Type B pancreatic cell (in vitro differentiated cells): ENCODE measurements around the gene SLC5A2. TPM values are rescaled to one million over a fixed set of nuclear protein-coding genes. Genes with fewer than 3 reads are reported as not detected.

ENCODE experiments used
- DNase-seq: peaks from one replicate; pipeline ENCODE4 v3.0.0; 2021; ENCODE audit warnings: mixed read lengths; ENCODE audit not compliant: unreplicated experiment; ENCODE audit errors: extremely low spot score
- H3K27ac Mint-ChIP-seq: 2 replicates; pipeline ENCODE4 v1.8.0; 2021; ENCODE audit warnings: mild to moderate bottlenecking, mixed read lengths
- H3K27me3 Mint-ChIP-seq: 2 replicates; pipeline ENCODE4 v1.8.0; 2021; ENCODE audit warnings: mixed read lengths
- H3K36me3 Mint-ChIP-seq: 2 replicates; pipeline ENCODE4 v1.8.0; 2021; ENCODE audit warnings: mixed read lengths
- H3K4me1 Mint-ChIP-seq: one replicate; pipeline ENCODE4 v1.8.0; 2021; ENCODE audit warnings: mixed read lengths; ENCODE audit not compliant: unreplicated experiment
- H3K4me3 Mint-ChIP-seq: 2 replicates; pipeline ENCODE4 v1.8.0; 2021; ENCODE audit warnings: mild to moderate bottlenecking, mixed read lengths
- H3K9me3 Mint-ChIP-seq: 2 replicates; pipeline ENCODE4 v1.8.0; 2021; ENCODE audit warnings: mixed read lengths
- total RNA-seq: library from RNA; stranded (reverse); gene quantifications from 2 replicates; pipeline ENCODE4 v1.2.1, GENCODE V29; 2021; ENCODE audit warnings: low replicate concordance
- TF ChIP-seq, protein P1 (sequence below): fragments of 200-600 bp; sonication (generic); conservative IDR thresholded peaks from 2 replicates; pipeline ENCODE4 v1.5.0; 2021; ENCODE audit warnings: antibody characterized with exemption, mild to moderate bottlenecking

Gene SLC5A2
- total RNA-seq, 1 donor from 2014 or later: 0.41 TPM

DNA sequence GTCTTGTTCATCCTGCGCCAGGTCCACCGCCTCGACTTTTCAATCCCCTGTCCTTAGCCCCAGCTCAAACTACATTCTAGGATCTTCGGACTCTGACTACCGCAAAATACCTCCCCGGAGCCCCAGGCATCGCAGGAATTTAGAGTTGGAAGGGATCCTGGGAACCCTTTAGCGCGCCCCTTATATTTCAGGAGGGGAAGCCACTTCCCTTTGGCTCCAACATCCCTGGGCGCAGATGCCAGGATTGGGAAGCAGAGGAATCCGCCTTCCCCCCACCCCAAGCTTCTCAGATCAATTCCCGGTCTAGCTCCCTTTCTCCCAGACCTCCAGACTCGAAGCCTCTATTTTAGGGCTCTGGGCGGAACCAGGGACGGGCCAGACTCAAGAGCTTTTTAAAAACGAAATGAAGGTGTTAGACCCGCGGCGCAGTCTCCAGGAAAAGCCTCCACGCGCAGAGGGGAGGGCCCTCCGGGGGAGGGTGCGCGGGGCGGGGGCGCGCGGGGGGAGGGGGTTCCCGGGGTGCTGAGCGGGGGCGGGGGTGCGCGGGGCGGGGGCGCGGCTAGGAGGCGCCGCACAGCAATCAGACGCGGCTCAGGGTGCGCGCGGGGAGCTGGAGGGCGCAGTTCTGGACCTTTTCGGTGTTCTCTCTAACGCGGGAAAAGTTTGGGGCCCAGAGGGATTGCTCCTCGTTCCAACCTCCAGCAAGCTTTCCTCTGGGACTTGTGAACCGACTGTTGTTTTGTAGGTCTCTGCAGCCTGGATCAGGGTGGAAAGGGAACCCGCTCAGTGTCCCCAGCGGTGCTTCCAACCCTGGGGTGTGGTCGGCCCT lies 46.4 kb downstream of the SLC5A2 start:
- DNase-seq: no peak
- no peak overlapping the region for H3K27ac Mint-ChIP-seq
- H3K9me3 Mint-ChIP-seq: no peaks in the 10 kb centered on the region
- no peaks in the 10 kb centered on the region for H3K4me1 Mint-ChIP-seq
- H3K27me3 Mint-ChIP-seq: peaks cover 21% of the 10 kb centered on the region
- no peaks in the 10 kb centered on the region for H3K36me3 Mint-ChIP-seq
- H3K4me3 Mint-ChIP-seq: peak overlapping the region; percentile 72
- TF ChIP-seq, protein P1, sequence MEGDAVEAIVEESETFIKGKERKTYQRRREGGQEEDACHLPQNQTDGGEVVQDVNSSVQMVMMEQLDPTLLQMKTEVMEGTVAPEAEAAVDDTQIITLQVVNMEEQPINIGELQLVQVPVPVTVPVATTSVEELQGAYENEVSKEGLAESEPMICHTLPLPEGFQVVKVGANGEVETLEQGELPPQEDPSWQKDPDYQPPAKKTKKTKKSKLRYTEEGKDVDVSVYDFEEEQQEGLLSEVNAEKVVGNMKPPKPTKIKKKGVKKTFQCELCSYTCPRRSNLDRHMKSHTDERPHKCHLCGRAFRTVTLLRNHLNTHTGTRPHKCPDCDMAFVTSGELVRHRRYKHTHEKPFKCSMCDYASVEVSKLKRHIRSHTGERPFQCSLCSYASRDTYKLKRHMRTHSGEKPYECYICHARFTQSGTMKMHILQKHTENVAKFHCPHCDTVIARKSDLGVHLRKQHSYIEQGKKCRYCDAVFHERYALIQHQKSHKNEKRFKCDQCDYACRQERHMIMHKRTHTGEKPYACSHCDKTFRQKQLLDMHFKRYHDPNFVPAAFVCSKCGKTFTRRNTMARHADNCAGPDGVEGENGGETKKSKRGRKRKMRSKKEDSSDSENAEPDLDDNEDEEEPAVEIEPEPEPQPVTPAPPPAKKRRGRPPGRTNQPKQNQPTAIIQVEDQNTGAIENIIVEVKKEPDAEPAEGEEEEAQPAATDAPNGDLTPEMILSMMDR: no peak

DNA sequence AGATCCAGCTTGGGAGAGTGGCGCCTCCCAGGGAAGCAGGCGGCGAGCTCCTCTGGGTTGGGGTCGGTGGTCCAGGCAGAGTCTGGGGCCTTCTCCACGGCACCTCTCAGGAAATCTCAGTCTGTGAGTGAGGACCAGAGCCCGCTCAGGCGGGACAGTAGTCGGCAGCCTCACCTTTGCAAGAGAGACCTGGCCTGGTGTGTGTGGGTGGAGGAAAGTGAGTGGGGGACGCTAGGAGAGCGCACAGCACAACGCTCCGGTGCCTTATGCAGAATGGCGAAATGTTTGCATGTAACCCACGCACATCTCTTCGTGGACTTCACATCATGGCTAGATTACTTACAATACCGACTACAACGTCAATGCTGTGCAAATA lies 47.0 kb downstream of the SLC5A2 start:
- no peaks in the 10 kb centered on the region for H3K4me1 Mint-ChIP-seq
- DNase-seq: no peak
- no peaks in the 10 kb centered on the region for H3K9me3 Mint-ChIP-seq
- TF ChIP-seq, protein P1: no peak
- H3K27ac Mint-ChIP-seq: no peak overlapping the region
- peak overlapping the region; percentile 55 for H3K4me3 Mint-ChIP-seq
- H3K36me3 Mint-ChIP-seq: no peaks in the 10 kb centered on the region
- H3K27me3 Mint-ChIP-seq: peaks cover 16% of the 10 kb centered on the region

DNA sequence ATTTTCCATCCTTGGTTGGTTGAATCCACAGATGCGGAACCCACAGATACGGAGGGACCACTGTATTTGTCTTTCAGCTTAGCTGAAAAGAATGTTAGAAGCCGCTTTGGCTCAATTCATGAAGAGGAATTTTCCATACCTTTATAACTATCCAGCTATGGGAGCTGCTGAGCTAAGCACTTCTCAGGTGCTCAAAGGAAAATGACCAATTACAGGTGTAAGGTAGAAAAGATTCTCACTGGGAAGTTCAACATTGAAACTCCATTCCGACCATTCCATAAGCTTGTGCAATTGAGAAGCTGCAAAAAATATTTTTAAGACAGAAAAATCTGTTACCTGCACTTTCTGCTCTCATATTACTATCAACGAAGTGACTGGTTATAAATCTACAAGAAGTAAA lies 47.5 kb downstream of the SLC5A2 start:
- Mint-ChIP-seq H3K27ac (no peak overlapping the region), H3K27me3 (peaks cover 13% of the 10 kb centered on the region), H3K36me3 (no peaks in the 10 kb centered on the region), H3K4me3 (no peak overlapping the region), H3K4me1 (no peaks in the 10 kb centered on the region), H3K9me3 (no peaks in the 10 kb centered on the region)
- TF ChIP-seq, protein P1: no peak
- DNase-seq: no peak

DNA sequence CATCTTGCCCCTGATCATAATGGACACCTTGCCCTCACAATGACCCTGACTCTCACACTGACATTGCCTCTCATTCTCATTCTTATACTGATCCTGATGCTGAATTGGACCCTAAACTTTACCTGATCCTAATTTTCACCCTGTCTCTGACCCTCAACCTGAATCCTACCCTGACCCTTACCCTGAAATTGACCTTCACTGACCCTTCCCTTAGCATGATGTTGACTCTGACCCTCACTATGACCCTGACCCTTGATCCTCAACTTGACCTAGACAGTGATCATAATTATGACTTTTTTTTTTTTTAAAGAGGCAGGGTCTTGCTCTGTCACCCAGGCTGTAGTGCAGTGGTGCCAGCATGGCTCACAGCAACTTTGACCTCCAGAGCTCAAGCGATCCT lies 48.2 kb downstream of the SLC5A2 start:
- no peaks in the 10 kb centered on the region for H3K36me3 Mint-ChIP-seq
- no peaks in the 10 kb centered on the region for H3K4me1 Mint-ChIP-seq
- H3K9me3 Mint-ChIP-seq: no peaks in the 10 kb centered on the region
- TF ChIP-seq, protein P1: no peak
- no peak overlapping the region for H3K27ac Mint-ChIP-seq
- H3K4me3 Mint-ChIP-seq: no peak overlapping the region
- DNase-seq: no peak
- H3K27me3 Mint-ChIP-seq: peaks cover 17% of the 10 kb centered on the region

DNA sequence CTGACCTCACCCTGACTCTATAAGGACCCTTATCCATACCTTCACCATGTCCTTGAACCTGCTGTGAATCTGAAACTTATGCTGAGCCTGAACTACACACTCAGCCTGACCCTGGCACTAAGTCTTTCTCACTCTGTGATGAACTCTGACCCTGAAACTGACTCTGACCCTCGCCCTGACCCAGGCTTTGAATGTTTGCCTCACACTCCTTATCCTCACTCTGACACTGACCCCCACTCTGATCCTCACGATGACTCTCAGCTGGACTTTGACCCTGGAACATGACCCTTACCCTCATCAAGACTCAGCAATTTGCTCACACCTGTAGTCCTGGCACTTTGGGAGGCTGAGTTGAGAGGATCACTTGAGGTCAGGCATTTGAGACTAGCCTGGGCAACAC lies 49.2 kb downstream of the SLC5A2 start:
- DNase-seq: no peak
- Mint-ChIP-seq H3K4me1 (no peaks in the 10 kb centered on the region), H3K36me3 (no peaks in the 10 kb centered on the region), H3K4me3 (no peak overlapping the region), H3K9me3 (no peaks in the 10 kb centered on the region), H3K27me3 (peaks cover 11% of the 10 kb centered on the region), H3K27ac (no peak overlapping the region)
- TF ChIP-seq, protein P1: no peak
